Spleen (tissue), 11 donors: ENCODE measurements around the gene TSPAN9. TPM values are rescaled to one million over a fixed set of nuclear protein-coding genes. Genes with fewer than 3 reads are reported as not detected.
A peak's percentile ranks its signal among the peaks of the same experiment; 100 is the strongest.

Experiments used
- DNase-seq: peaks from one replicate; pipeline ENCODE4 v3.0.0-alpha.2; 2020
- H3K27ac ChIP-seq, 8 donors: fragments of 200-600 bp; sonication (generic) in 7 of 8; 1 replicate in 4 of 8; 2 replicates in 4 of 8; pipeline versions ENCODE4 v1.5.0 to v1.8.0; 2016 to 2021; ENCODE audit warnings: inconsistent platforms in 4 of 8, mild to moderate bottlenecking in 4 of 8, moderate library complexity in 1 of 8
- H3K27me3 ChIP-seq, 7 donors: fragments of 200-600 bp; sonication (generic) in 6 of 7; replicated peaks in 1 of 7; 1 replicate in 4 of 7; 2 replicates in 3 of 7; pipeline versions ENCODE4 v1.5.0 to v1.8.0; 2016 to 2021; ENCODE audit warnings: inconsistent platforms in 3 of 7, mild to moderate bottlenecking in 1 of 7
- H3K36me3 ChIP-seq, 6 donors: fragments of 200-600 bp; sonication (generic) in 5 of 6; 1 replicate in 4 of 6; 2 replicates in 2 of 6; pipeline versions ENCODE4 v1.5.0 to v1.8.0; 2016 to 2021; ENCODE audit warnings: inconsistent platforms in 2 of 6
- H3K4me1 ChIP-seq, 6 donors: fragments of 200-600 bp; sonication (generic) in 5 of 6; 1 replicate in 3 of 6; 2 replicates in 3 of 6; pipeline versions ENCODE4 v1.5.0 to v1.8.0; 2016 to 2021; ENCODE audit warnings: inconsistent platforms in 3 of 6
- H3K4me3 ChIP-seq, 8 donors: fragments of 200-600 bp; sonication (generic) in 7 of 8; 1 replicate in 4 of 8; 2 replicates in 4 of 8; pipeline versions ENCODE4 v1.5.0 to v1.8.0; 2016 to 2021; ENCODE audit warnings: inconsistent platforms in 4 of 8, mild to moderate bottlenecking in 4 of 8, moderate library complexity in 2 of 8
- H3K9me3 ChIP-seq, 8 donors: fragments of 200-600 bp; sonication (generic) in 7 of 8; 1 replicate in 4 of 8; 2 replicates in 4 of 8; pipeline versions ENCODE4 v1.5.0 to v1.8.0; 2016 to 2021; ENCODE audit warnings: inconsistent platforms in 4 of 8
- CTCF ChIP-seq, 11 experiments: fragments of 200-600 bp in 7 of 11; fragments of 450-650 bp in 4 of 11; sonication (generic) in 4 of 11; IDR thresholded peaks in 8 of 11; conservative IDR thresholded peaks in 3 of 11; 1 replicate in 7 of 11; 2 replicates in 4 of 11; pipeline versions ENCODE4 v1.4.0 to v1.8.0; 2016 to 2021; ENCODE audit warnings: antibody characterized with exemption in 11 of 11, inconsistent platforms in 4 of 11, mild to moderate bottlenecking in 1 of 11
- POLR2A ChIP-seq, 3 donors: fragments of 450-650 bp; IDR thresholded peaks; one replicate each; pipeline ENCODE4 v1.5.1; 2017; ENCODE audit warnings: antibody characterized with exemption in 3 of 3, mild to moderate bottlenecking in 1 of 3
- POLR2AphosphoS5 ChIP-seq, 3 donors: sonication (generic); formaldehyde crosslinking; IDR thresholded peaks; one replicate each; pipeline ENCODE4 v1.5.1; 2017; ENCODE audit warnings: antibody characterized with exemption in 3 of 3
- WGBS, 5 donors: extraction: QIAGEN DNeasy Blood & Tissue Kit in 3 of 5; methylation state at CpG; one replicate each; pipeline versions ENCODE4 v1.1.5 to v1.1.7; 2013 to 2018; 5-methylcytosine and 5-hydroxymethylcytosine counted together
- intact Hi-C: fragments of 100-400 bp; cut with DNase I; formaldehyde crosslinking; loops from one replicate; pipeline ENCODE4 v1.15.0; 2023; ENCODE audit warnings: low total_unique reads
- polyA plus RNA-seq, 3 donors: library from polyadenylated mRNA; stranded (reverse); fragments of 200-250 nt; gene quantifications; one replicate each; pipeline ENCODE4 v1.2.1, GENCODE V29; 2013
- total RNA-seq, 7 donors: library from RNA; depleted of rRNA in 3 of 7; stranded (reverse); fragments of >200 nt in 3 of 7; fragmentation: NEBNext Ultra II Directional in 4 of 7; extraction: Animal tissue kit (Norgen Biotek cat#: 25700) in 4 of 7; gene quantifications; one replicate each; pipeline versions ENCODE4 v1.1.0 to v1.2.1, GENCODE V29; 2016 to 2021
- donor health status: healthy with polysubstance abuse.
- donor health status: DM: no; HTN: no; CAD: no; lungs with moderate emphysema.
- donor health status: DM: no; HTN: no; CAD: no.
- donor health status: Bipolar disorder and iron deficiency.
- donor health status: healthy.
- donor health status: DM: no; HTN: no; CAD: no.
- donor health status: DM: yes; HTN: yes; CAD: no.

TSPAN9 gene
- total and polyA plus RNA-seq, 10 donors, result 3.6 to 51.1 (median 32.4) TPM

DNA sequence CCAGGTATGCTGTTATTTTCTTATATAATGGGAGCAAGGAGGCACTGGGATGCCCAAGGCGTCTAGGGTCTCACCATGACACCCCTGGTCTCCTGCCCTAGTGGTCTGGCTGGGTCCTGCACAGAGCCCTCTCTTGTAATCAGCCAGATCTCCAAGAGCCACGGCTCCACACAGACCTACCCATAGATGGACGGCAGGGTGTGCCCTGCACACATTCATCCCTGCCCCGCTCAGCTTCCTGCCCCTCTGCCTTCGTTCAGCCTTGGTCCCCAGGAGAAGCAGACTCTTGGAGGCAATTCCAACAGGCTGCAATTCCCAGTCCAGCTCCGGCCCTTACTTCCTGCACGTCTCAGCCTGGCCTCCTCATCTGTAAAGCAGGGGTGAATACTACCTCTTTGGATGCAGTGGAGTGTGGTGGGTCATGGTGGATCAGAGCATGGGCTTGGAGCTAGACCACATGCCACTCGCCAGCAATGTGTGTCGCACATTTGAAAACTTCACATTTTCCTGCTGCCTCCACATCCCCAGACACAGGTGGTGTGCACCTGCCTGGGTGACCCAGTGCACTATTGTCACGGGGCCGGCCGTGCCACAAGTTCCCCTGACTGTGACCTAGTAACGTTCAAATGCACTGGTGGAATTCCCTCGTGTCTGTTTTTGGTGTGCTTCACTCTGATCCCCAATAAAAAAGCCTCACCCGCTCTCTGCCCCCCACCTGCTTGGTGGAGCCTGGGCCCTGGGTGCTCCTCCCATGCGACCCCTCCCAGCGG lies 242.7 kb downstream of the TSPAN9 start:
- intact Hi-C loops, result no loop called here
- peaks cover 0 to 13% (median 0%) of the 10 kb centered on the region in 7 donors for H3K27me3 ChIP-seq
- no peaks in the 10 kb centered on the region for H3K36me3 ChIP-seq
- H3K27ac ChIP-seq, result no peak overlapping the region
- H3K4me3 ChIP-seq, result no peak overlapping the region
- no peaks in the 10 kb centered on the region for H3K9me3 ChIP-seq
- WGBS, 5 donors, result 69 to 91% (median 84%) methylated on average over 12 to 17 of the region's 17 CpGs
- DNase-seq, result peak; percentile 63
- H3K4me1 ChIP-seq, result peaks cover 0 to 9% (median 3%) of the 10 kb centered on the region in 6 donors
- peak in 1 of 11 experiments; percentile 8 for TF ChIP-seq CTCF (IDR thresholded peaks at IDR 0.05 in 8 of 11, conservative IDR thresholded peaks at IDR 0.05 in 3 of 11)
- TF ChIP-seq POLR2A (IDR thresholded peaks at IDR 0.05), result no peak

- DNase-seq, result peak; percentile 69
- intact Hi-C loops, result no loop called here
- Histone ChIP-seq H3K27ac (no peak overlapping the region), H3K4me1 (no peaks in the 10 kb centered on the region), H3K27me3 (peaks cover 0 to 13% (median 0%) of the 10 kb centered on the region in 7 donors), H3K9me3 (no peaks in the 10 kb centered on the region), H3K4me3 (no peak overlapping the region), H3K36me3 (no peaks in the 10 kb centered on the region)
- TF ChIP-seq POLR2A (IDR thresholded peaks at IDR 0.05), result no peak
- TF ChIP-seq POLR2AphosphoS5 (IDR thresholded peaks at IDR 0.05), result peak in 1 of 3 donors; percentile 46
- 72 to 93% (median 77%) methylated on average over 12 to 17 of the region's 17 CpGs for WGBS, 5 donors
Measured at GRCh38 chr12:3320881-3321509, 243.8 kb downstream of the TSPAN9 start.

GRCh38 chr12:3321881-3322280 lies 244.7 kb downstream of the TSPAN9 start:
- TF ChIP-seq POLR2A (IDR thresholded peaks at IDR 0.05), result no peak
- TF ChIP-seq POLR2AphosphoS5 (IDR thresholded peaks at IDR 0.05), result no peak

DNA sequence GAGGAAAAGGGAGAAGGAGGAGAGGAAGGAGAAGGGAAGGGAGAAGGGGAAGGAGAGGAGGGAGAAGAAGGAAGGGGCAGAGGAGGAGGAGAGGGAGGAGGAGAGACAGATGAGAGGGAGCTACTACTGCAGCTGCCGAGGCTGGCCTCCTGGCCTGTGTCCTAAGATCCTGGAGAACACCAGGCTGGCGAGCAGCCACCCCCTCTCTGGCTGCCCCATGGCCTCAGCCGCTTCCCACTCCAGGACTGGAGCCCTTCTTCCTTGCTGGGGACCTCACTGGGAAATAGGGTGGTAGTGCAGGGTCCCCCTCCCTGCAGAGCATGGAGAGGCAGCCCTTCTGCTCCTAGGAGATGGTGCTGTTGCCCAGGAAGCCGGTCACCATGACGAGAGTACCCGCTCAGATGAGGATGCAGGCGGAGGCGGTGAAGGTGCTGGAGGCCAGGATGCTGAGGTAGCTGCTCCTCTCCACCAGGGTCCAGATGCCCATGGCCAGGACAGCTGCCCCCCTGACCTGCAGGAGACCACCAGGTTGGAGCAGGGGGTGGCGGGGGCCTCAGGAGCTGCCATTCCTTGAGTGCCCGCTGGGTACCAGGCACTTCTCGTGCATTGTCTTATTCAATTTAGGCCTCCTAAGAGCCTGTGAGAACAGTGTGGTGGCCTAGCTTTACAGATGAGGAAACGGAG lies 246.0 kb downstream of the TSPAN9 start:
- Histone ChIP-seq H3K27ac (no peak overlapping the region), H3K4me3 (no peak overlapping the region), H3K36me3 (no peaks in the 10 kb centered on the region), H3K27me3 (peaks cover 0 to 13% (median 0%) of the 10 kb centered on the region in 7 donors), H3K9me3 (no peaks in the 10 kb centered on the region), H3K4me1 (no peaks in the 10 kb centered on the region)
- TF ChIP-seq POLR2A (IDR thresholded peaks at IDR 0.05) (no peak), CTCF (IDR thresholded peaks at IDR 0.05 in 8 of 11, conservative IDR thresholded peaks at IDR 0.05 in 3 of 11) (no peak), POLR2AphosphoS5 (IDR thresholded peaks at IDR 0.05) (no peak)
- intact Hi-C loops, result no loop called here
- DNase-seq, result no peak
- WGBS, 5 donors, result 84 to 93% (median 88%) methylated on average over 8 to 12 of the region's 12 CpGs

More at GRCh38 chr12:3321881-3322280, 244.7 kb downstream of the TSPAN9 start:
- 92 to 100% (median 95%) methylated on average over 1 to 2 of the region's 2 CpGs for WGBS, 5 donors
- peaks cover 0 to 13% (median 0%) of the 10 kb centered on the region in 7 donors for H3K27me3 ChIP-seq
- H3K9me3 ChIP-seq, result no peaks in the 10 kb centered on the region
- intact Hi-C loops, result no loop called here
- no peaks in the 10 kb centered on the region for H3K4me1 ChIP-seq
- H3K27ac ChIP-seq, result no peak overlapping the region
- DNase-seq, result no peak
- H3K36me3 ChIP-seq, result no peaks in the 10 kb centered on the region
- H3K4me3 ChIP-seq, result no peak overlapping the region

DNA sequence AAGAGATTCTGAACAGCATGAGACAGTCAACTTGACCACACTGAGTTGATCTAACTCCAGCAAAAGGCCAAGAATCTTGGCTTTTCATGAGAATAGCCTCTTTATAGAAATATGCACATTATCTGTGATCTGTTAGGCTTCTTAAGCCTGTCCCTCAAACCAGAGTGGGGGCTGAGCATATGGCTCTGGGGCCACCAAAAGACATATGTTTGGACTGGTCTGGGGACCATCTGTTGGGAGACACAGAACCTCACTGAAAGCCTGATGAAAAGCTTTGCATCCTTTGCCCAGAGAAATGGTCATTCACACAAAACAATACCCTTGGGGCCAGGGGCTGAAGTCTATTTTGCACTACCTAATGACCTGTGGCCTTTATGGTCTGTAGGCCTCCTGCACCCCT lies 248.6 kb downstream of the TSPAN9 start:
- no peak for TF ChIP-seq CTCF (IDR thresholded peaks at IDR 0.05 in 8 of 11, conservative IDR thresholded peaks at IDR 0.05 in 3 of 11)
- no peak for TF ChIP-seq POLR2A (IDR thresholded peaks at IDR 0.05)
- TF ChIP-seq POLR2AphosphoS5 (IDR thresholded peaks at IDR 0.05), result no peak
- DNase-seq, result no peak
- intact Hi-C loops, result no loop called here

More for the DNA sequence above, 248.6 kb downstream of the TSPAN9 start:
- H3K4me1 ChIP-seq, result no peaks in the 10 kb centered on the region
- H3K27ac ChIP-seq, result no peak overlapping the region
- no peaks in the 10 kb centered on the region for H3K36me3 ChIP-seq
- H3K27me3 ChIP-seq, result peaks cover 0 to 18% (median 0%) of the 10 kb centered on the region in 7 donors
- no peak overlapping the region for H3K4me3 ChIP-seq
- H3K9me3 ChIP-seq, result no peaks in the 10 kb centered on the region
